Measurements from ENCODE around the gene TMEM150C.

- TF ChIP-seq CTCF (conservative IDR thresholded peaks at IDR 0.05; ENCODE audit: low read length) (no peak), EZH2phosphoT487 (IDR thresholded peaks at IDR 0.05; ENCODE audit: borderline replicate concordance) (no peak)
Measured at GRCh38 chr4:82501154-82501442, 60.7 kb downstream of the TMEM150C start.

Data from Loucy (cell line).